HCT116 (cell line): ENCODE data around the gene KCNH2. TPM values are rescaled to one million over a fixed set of nuclear protein-coding genes. Genes with fewer than 3 reads are reported as not detected.

ENCODE experiments used
- ATAC-seq: fragments of 200-7000 bp; cut with Tn5 transposase; 2 replicates; pipeline ENCODE4 v1.9.1; 2020; ENCODE audit warnings: mild to moderate bottlenecking, moderate library complexity
- BruUV-seq: library from RNA; stranded (reverse); fragments of 400-500 nt; replicated peaks from 2 replicates; lab custom pipeline; 2021; lab: Mats Ljungman, UMichigan
- CTCF ChIA-PET: fragments of 300-600 bp; sonication (Branson Sonifier 250); formaldehyde crosslinking; loops from one replicate; lab custom pipeline; 2021; ENCODE audit warnings: antibody characterized with exemption; lab: Charles Lee
- POLR2A ChIA-PET: fragments of 300-600, 350-600 bp; sonication (Branson Sonifier 250); formaldehyde crosslinking; loops from one replicate; lab custom pipeline; 2021; ENCODE audit warnings: antibody characterized with exemption; lab: Charles Lee
- RAD21 ChIA-PET, 2 experiments: fragments of 300-600 bp; sonication (Branson Sonifier 250); formaldehyde crosslinking; loops; one replicate each; lab custom pipeline; 2023; ENCODE audit warnings: low total read pairs in 2 of 2; ENCODE audit not compliant: uncharacterized antibody in 2 of 2, unreplicated experiment in 2 of 2, low non-redundant PET in 1 of 2; lab: Charles Lee
- DNase-seq: peaks from one replicate; pipeline ENCODE4 v3.0.0-alpha.2; 2010; ENCODE audit warnings: low read depth, low spot score
- H2AFZ ChIP-seq: fragments of 200-600 bp; shearing (Covaris generic), sonication (generic); 2 replicates; pipeline ENCODE4 v1.6.1; 2017; ENCODE audit warnings: low read depth, mixed run types, mixed read lengths, antibody characterized with exemption, low read length; ENCODE audit not compliant: poor library complexity, severe bottlenecking
- H3K27ac ChIP-seq: 2 replicates; pipeline ENCODE4 v1.5.1; 2012; ENCODE audit warnings: low read depth, low read length
- H3K27me3 ChIP-seq: fragments of 200-600 bp; sonication (generic); 2 replicates; pipeline ENCODE4 v1.6.1; 2016; ENCODE audit warnings: mixed run types, low read length, mixed read lengths; ENCODE audit not compliant: insufficient read depth
- H3K36me3 ChIP-seq, 2 experiments: fragments of 200-500 bp in 1 of 2; fragments of 200-600 bp in 1 of 2; sonication (Bioruptor generic) in 1 of 2; sonication (generic) in 1 of 2; 2 replicates each; pipeline versions ENCODE4 v1.5.1 to v1.6.1; 2014 to 2016; ENCODE audit warnings: low read length in 2 of 2, inconsistent platforms in 1 of 2, mixed read lengths in 1 of 2, mixed run types in 1 of 2; ENCODE audit not compliant: insufficient read depth in 2 of 2, control insufficient read depth in 1 of 2
- H3K4me1 ChIP-seq, 2 experiments: fragments of 200-600 bp in 1 of 2; sonication (generic) in 1 of 2; 2 replicates each; pipeline versions ENCODE4 v1.5.1 to v1.6.1; 2012 to 2017; ENCODE audit warnings: low read length in 2 of 2, inconsistent platforms in 1 of 2, mild to moderate bottlenecking in 1 of 2, mixed read lengths in 1 of 2, mixed run types in 1 of 2, moderate library complexity in 1 of 2; ENCODE audit not compliant: insufficient read depth in 2 of 2, control insufficient read depth in 1 of 2
- H3K4me2 ChIP-seq: fragments of 200-600 bp; sonication (generic); 2 replicates; pipeline ENCODE4 v1.6.1; 2017; ENCODE audit warnings: mixed run types, low read length, mixed read lengths
- H3K4me3 ChIP-seq, 2 experiments: fragments of 200-600 bp in 1 of 2; sonication (generic) in 1 of 2; replicated peaks in 1 of 2; 2 replicates each; pipeline ENCODE4 v1.5.1; 2011 to 2016; ENCODE audit warnings: low read length in 2 of 2, control low read depth in 1 of 2, low read depth in 1 of 2, mild to moderate bottlenecking in 1 of 2, mixed read lengths in 1 of 2, mixed run types in 1 of 2
- H3K79me2 ChIP-seq: fragments of 200-600 bp; sonication (generic); 2 replicates; pipeline ENCODE4 v1.6.1; 2017; ENCODE audit warnings: mild to moderate bottlenecking, mixed run types, low read length, moderate library complexity, mixed read lengths; ENCODE audit not compliant: insufficient read depth
- H3K9ac ChIP-seq: fragments of 200-600 bp; sonication (generic); 2 replicates; pipeline ENCODE4 v1.6.1; 2016; ENCODE audit warnings: low read length, mixed read lengths
- H3K9me2 ChIP-seq: fragments of 200-600 bp; sonication (generic), shearing (Covaris generic); 2 replicates; pipeline ENCODE4 v1.6.1; 2017; ENCODE audit warnings: mixed run types, mild to moderate bottlenecking, moderate library complexity; ENCODE audit not compliant: insufficient read depth
- H3K9me3 ChIP-seq, 2 experiments: fragments of 200-500 bp in 1 of 2; fragments of 200-600 bp in 1 of 2; sonication (Bioruptor generic) in 1 of 2; sonication (generic) in 1 of 2; 2 replicates each; pipeline ENCODE4 v1.6.1; 2014 to 2017; ENCODE audit warnings: low read length in 2 of 2, mixed read lengths in 2 of 2, inconsistent platforms in 1 of 2, low read depth in 1 of 2, mild to moderate bottlenecking in 1 of 2, mixed run types in 1 of 2, moderate library complexity in 1 of 2; ENCODE audit not compliant: control insufficient read depth in 1 of 2, insufficient read depth in 1 of 2
- H4K20me1 ChIP-seq: fragments of 200-600 bp; sonication (generic), shearing (Covaris generic); 2 replicates; pipeline ENCODE4 v1.6.1; 2017; ENCODE audit warnings: mixed run types, mild to moderate bottlenecking, moderate library complexity; ENCODE audit not compliant: insufficient read depth
- ELF1 ChIP-seq: IDR thresholded peaks from 2 replicates; pipeline ENCODE4 v1.6.1; 2012; ENCODE audit warnings: low read depth, borderline replicate concordance
- EZH2phosphoT487 ChIP-seq: fragments of 200-600 bp; IDR thresholded peaks from 2 replicates; pipeline ENCODE4 v1.6.1; 2018; ENCODE audit warnings: antibody characterized with exemption, borderline replicate concordance
- REST ChIP-seq: IDR thresholded peaks from 2 replicates; pipeline ENCODE4 v1.6.1; 2012; ENCODE audit warnings: low read depth
- ZBTB33 ChIP-seq: IDR thresholded peaks from 2 replicates; pipeline ENCODE4 v1.6.1; 2011; ENCODE audit warnings: mild to moderate bottlenecking, low read length, moderate library complexity; ENCODE audit not compliant: insufficient replicate concordance; ENCODE audit errors: extremely low read depth
- intact Hi-C: fragments of 100-400 bp; cut with micrococcal nuclease; formaldehyde crosslinking; loops from 2 replicates; pipeline ENCODE4 v1.10.0; 2022
- total RNA-seq: library from RNA; stranded (reverse); gene quantifications from one replicate; pipeline ENCODE4 v1.2.1, GENCODE V29; 2021; ENCODE audit not compliant: unreplicated experiment

The KCNH2 gene
- total RNA-seq, 1 experiment from 2014 or later, result 9.7 TPM

GRCh38 chr7:150983893-150984368 is 5.8 kb upstream of the KCNH2 start:
- H4K20me1 ChIP-seq, result no peaks in the 10 kb centered on the region
- H3K27me3 ChIP-seq, result peaks cover 40% of the 10 kb centered on the region; the same call in 1 of the 2 replicates
- RAD21 ChIA-PET, result no interaction called here
- no TSS peak for BruUV-seq
- DNase-seq (no peak), ATAC-seq (no peak)
- H3K4me3 ChIP-seq, result no peak overlapping the region
- H3K4me1 ChIP-seq, result peaks cover 3 to 12% of the 10 kb centered on the region in 2 experiments; a peak in 3 of 4 replicates
- H3K27ac ChIP-seq, result no peak overlapping the region
- H2AFZ ChIP-seq, result no peak overlapping the region
- POLR2A ChIA-PET, result no interaction called here
- CTCF ChIA-PET, result no interaction called here
- H3K9me3 ChIP-seq, result peaks cover 0 to 8% of the 10 kb centered on the region in 2 experiments; a peak in 1 of 4 replicates
- H3K79me2 ChIP-seq, result no peaks in the 10 kb centered on the region
- H3K9me2 ChIP-seq, result no peaks in the 10 kb centered on the region
- no peak overlapping the region for H3K4me2 ChIP-seq
- TF ChIP-seq REST (no peak), ELF1 (no peak), ZBTB33 (no peak), EZH2phosphoT487 (no peak)
- H3K9ac ChIP-seq, result no peak overlapping the region
- intact Hi-C loops, result no loop called here
- no peaks in the 10 kb centered on the region for H3K36me3 ChIP-seq
